Superior temporal gyrus (tissue), 1 donor: ENCODE data around the gene DNAH9.

Experiments
- DNase-seq: peaks from one replicate; pipeline ENCODE4 v3.0.0-alpha.2; 2016; ENCODE audit errors: extremely low spot score

Gene DNAH9

DNA sequence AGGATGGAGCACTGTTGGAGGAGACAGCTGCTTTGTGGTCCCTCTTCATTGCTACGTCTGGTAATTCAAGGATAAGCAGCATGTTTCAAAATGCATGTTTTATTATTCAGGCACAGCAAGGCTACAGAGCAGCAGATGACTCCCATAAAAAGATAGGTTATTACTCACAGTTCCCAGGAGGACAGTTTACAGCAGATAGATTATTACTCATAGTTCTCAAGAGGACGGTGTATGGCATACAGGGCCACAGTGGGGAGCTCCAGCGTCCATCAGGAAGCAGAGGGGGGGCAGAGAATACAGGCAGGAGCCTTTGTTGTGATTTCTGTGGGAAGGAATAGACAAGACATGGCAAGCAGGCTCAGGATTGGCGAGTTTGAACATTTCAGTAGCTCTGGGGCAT, 72.9 kb downstream of the DNAH9 start:
- no peak for DNase-seq

DNA sequence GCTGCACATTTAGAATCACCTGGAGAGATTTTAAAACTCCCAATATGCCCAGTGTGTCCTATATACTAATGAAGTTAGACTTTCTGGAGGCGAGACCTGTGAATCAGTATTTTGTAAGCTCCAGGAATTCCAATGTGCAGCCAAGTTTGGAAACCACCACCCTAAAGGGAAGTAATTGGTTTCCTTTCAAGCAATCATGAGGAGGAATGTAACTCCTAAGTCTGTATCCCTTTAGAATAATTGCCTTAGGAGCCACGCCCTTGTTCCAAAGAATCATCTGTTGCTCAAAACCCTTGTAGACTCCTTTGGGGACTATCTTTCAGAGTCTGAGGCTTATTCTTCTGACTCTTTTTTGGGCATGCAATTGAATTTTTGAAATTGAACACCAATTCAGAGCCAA, 84.4 kb downstream of the DNAH9 start:
- no peak for DNase-seq

DNA sequence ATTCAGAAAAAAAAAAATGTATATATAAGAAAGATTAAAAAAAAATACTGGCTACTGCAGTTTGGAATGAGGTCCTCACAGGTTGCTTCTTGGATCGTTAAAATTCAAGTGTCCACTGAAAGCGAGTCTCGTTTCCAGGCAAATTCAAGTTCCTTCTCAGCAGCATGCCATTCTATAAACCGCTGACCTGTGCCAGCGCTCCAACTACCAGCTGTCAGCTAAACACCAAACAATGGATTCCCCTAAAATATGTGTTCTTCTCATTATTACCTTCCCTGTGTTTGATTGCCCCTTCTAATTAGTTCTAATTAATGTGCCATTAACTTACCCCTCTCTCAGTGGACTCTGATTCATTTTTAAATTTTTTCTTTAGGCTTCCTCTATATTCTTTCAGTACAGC, 92.4 kb downstream of the DNAH9 start:
- DNase-seq, result no peak

DNA sequence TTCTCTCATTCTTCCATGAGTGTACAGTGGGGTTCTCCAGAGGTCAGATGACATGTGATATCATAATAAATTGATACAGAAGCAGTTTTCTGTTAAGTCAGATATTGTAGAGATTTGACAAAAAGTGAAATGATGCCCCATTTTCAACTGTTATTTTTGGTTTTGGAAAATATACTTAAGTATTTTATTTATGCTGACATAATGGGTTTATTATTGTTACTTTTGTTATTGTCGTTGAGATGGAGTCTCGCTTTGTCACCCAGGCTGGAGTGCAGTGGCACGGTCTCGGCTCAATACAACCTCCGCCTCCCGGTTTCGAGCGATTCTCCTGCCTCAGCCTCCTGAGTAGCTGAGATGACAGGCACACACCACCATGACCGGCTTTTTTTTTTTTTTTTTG, 94.4 kb downstream of the DNAH9 start:
- no peak for DNase-seq

DNA sequence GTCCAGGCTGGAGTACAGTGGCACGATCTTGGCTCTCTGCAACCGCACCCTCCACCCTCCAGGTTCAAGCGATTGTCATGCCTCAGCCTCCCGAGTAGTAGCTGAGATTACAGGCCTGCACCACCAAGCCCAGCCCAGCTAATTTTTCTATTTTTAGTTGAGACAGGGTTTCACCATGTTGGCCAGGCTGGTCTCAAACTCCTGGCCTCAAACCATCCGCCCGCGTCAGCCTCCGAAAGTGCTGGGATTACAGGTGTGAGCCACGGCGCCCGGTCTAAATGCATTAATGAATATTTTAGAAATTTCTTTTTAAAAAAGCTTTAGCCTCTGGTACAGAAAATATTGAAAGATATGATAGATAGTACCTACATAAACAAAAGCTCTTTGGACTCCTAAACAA, 95.0 kb downstream of the DNAH9 start:
- no peak for DNase-seq

- DNase-seq, result no peak
Observed at GRCh38 chr17:11700668-11701067, 102.4 kb downstream of the DNAH9 start.

- DNase-seq, result no peak
Observed at GRCh38 chr17:11701911-11702310, 103.6 kb downstream of the DNAH9 start.

GRCh38 chr17:11704041-11704440, 105.8 kb downstream of the DNAH9 start:
- no peak for DNase-seq

- DNase-seq, result no peak
Observed at GRCh38 chr17:11705111-11705510, 106.8 kb downstream of the DNAH9 start.

- no peak for DNase-seq
Observed at GRCh38 chr17:11707586-11707985, 109.3 kb downstream of the DNAH9 start.

DNA sequence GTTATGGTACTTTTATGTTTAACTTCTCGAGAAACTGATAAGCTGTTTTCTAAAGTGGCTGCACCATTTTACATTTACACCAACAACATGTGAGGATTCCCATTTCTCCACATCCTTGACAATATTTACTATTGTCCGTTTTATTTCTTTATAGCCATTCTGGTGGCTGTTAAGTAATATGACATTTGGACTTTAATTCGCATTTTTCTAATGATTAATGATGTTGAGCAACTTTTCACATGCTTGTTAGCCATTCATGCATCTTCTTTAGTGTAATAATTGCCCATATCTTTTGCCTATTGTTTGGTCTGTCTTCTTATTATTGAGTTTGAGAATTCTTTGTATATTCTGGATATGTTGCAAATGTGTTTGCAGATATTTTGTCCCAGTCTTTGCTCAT, 114.2 kb downstream of the DNAH9 start:
- DNase-seq, result no peak

DNA sequence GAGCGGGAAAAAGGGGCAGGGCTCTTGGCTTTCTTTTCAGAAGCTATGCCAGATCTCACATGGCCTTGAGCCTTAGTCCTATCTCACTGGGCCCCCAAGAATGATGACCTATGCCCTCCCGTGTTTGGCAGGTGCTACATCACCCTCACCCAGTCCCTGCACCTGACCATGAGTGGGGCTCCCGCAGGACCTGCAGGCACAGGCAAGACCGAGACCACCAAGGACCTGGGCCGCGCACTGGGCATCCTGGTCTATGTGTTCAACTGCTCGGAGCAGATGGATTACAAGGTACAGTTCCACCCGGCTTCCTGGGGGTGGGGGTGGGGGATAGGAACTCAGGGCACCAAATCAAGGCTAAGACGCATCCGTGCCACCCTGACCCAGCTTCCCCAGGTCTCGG, 120.9 kb downstream of the DNAH9 start:
- no peak for DNase-seq

- no peak for DNase-seq
Observed at GRCh38 chr17:11719856-11720255, 121.6 kb downstream of the DNAH9 start.

DNA sequence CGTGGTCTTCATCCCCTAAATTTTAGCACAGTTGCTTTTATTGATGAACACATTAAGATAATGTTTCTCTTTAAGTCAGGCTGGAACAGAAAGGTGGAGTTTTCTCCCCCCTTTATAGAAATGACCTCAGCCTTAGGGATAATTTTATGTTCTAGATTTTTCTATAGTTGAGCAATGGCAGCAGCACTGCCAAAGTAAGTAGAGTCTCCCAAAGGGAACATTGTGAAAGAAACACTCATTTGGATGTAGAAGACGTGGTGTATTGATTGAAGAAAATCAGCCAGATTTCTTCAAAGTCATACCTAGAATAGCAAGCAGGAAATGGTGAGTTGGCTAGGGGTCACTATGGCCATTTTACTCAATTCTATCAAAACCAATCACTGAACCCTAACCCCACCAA, 122.5 kb downstream of the DNAH9 start:
- DNase-seq, result no peak

DNA sequence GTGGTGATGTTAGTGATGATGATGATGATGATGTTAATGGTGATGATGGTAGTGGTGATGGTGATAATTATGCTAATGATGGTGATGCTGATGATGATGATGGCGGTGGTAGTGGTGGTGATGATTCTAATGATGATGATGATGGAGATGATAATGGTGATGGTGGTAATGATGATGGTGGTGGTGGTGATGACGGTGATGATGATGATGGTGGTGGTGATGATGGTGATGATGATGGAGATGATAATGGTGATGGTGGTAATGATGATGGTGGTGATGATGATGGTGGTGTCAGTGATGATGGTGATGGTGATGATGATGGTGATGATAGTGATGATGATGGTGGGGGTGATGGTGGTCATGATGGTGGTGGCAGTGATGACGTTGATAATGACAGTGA, 132.5 kb downstream of the DNAH9 start:
- no peak for DNase-seq

DNA sequence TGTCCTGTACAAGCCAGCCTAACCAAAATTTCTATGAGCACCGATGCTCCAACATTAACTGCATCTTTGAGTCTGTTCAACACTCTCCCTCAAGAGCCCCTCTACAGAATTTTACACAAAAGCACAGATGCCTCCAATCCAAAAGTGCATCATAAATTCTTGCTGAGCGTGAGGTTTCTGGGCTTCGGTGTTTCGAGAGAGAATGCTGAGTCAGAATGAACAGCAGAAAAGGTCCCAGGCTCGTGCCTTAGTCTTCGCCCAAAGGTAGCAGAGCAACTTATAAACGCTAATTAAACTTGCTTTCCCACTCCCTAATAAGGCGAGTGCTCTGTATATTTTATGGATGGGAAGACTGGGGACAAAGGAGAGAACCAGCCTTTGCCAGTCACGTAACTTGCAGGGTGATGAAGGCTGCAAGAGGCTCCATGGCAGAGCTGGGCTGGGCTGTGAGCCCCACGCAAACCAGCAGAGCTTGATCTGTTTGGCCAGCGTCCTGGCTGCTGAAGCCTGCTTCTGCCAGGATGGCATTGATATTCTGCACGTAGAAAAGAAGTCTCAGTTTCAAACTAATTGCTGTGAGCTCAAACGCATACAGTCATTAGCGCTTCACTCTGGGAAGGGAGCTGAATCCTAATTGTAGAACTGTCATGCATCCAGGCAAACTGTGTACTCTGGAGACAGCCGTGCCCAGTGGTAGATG, 138.5 kb downstream of the DNAH9 start:
- peak; percentile 46 for DNase-seq

GRCh38 chr17:11737313-11737679, 139.0 kb downstream of the DNAH9 start:
- no peak for DNase-seq

- DNase-seq, result no peak
Observed at GRCh38 chr17:11738151-11738550, 139.9 kb downstream of the DNAH9 start.

DNA sequence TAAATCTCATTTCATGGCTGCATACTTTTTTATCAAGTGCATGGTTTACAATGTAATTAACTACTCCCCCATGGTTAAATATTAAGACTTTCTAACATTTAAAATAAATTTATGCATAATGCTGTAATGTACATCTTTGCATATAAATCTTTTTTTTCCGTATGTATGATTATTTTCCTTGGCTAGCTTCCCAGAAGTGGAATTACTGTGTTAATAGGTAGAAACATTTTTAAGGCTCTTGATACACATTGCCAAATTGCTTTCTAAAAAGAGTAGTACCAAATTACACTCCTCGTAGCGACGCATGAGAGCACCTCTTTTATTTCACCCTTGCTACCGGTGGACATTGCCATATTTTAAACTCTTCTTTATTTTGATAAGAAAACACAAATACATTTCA, 141.1 kb downstream of the DNAH9 start:
- DNase-seq, result no peak

GRCh38 chr17:11739848-11740247, 141.6 kb downstream of the DNAH9 start:
- no peak for DNase-seq

DNA sequence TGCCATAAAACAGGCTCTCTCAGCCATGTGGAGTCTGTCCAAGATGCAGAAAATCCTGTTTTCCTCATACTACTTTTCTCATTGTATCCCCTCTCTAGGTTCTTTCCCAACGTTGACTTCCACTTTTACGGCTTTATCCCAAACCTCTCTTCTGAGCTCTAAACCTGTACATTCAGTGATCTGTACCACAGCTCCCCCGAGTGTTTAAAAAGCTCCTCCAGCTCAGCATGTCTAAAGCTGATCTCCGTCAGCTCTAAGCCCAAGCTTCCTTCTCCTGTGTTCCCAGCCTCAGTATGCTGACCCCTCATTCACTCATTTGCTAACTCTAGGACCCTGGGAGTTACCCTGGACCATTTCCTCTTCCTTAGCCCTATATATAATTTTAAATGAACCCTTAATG, 144.6 kb downstream of the DNAH9 start:
- DNase-seq, result peak; percentile 39

DNA sequence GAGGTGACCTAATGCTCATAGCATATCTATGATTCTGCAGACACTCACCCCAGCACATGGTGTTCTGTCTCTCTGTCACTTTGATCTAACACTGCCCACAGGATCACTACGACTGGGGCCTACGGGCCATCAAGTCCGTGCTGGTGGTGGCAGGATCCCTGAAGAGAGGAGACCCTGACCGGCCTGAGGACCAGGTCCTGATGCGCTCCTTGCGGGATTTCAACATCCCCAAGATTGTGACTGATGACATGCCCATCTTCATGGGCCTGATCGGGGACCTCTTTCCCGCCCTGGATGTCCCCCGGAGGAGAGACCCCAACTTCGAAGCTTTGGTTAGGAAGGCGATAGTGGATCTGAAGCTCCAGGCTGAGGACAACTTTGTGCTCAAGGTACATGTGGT, 146.4 kb downstream of the DNAH9 start:
- DNase-seq, result no peak

- DNase-seq, result no peak
Observed at GRCh38 chr17:11747441-11747840, 149.2 kb downstream of the DNAH9 start.

GRCh38 chr17:11757815-11758214, 159.5 kb downstream of the DNAH9 start:
- no peak for DNase-seq
